Astrocyte (in vitro differentiated cells and primary cell): ENCODE results near the gene DENND11. TPM values are rescaled to one million over a fixed set of nuclear protein-coding genes. Genes with fewer than 3 reads are reported as not detected.

Experiments
- DNase-seq: peaks from one replicate; pipeline ENCODE4 v3.0.0-alpha.2; 2010; ENCODE audit warnings: low read depth
- FAIRE-seq: peaks from 2 replicates; lab custom pipeline; 2011; peaks lifted over from hg19 to GRCh38; lab: Jason Lieb, UNC
- H2AFZ ChIP-seq: 2 replicates; pipeline ENCODE4 v1.6.0; 2012; ENCODE audit warnings: low read depth, low read length, inconsistent platforms
- H3K27ac ChIP-seq: 2 replicates; pipeline ENCODE4 v1.5.1; 2011; ENCODE audit warnings: low read depth, low read length, inconsistent platforms
- H3K27me3 ChIP-seq: 2 replicates; pipeline ENCODE4 v1.6.0; 2011; ENCODE audit warnings: low read length, inconsistent platforms; ENCODE audit not compliant: insufficient read depth
- H3K36me3 ChIP-seq: 2 replicates; pipeline ENCODE4 v1.5.1; 2011; ENCODE audit warnings: low read length, inconsistent platforms; ENCODE audit not compliant: insufficient read depth
- H3K4me1 ChIP-seq: 2 replicates; pipeline ENCODE4 v1.5.1; 2011; ENCODE audit warnings: low read length, inconsistent platforms; ENCODE audit not compliant: insufficient read depth
- H3K4me2 ChIP-seq: 2 replicates; pipeline ENCODE4 v1.6.0; 2012; ENCODE audit warnings: low read length, inconsistent platforms
- H3K4me3 ChIP-seq: 2 replicates; pipeline ENCODE4 v1.5.1; 2011; ENCODE audit warnings: low read depth, mild to moderate bottlenecking, low read length, inconsistent platforms; ENCODE audit not compliant: insufficient read depth
- H3K79me2 ChIP-seq: 2 replicates; pipeline ENCODE4 v1.6.0; 2012; ENCODE audit warnings: mild to moderate bottlenecking, low read length, inconsistent platforms; ENCODE audit not compliant: insufficient read depth
- H3K9ac ChIP-seq: 2 replicates; pipeline ENCODE4 v1.6.0; 2012; ENCODE audit warnings: mild to moderate bottlenecking, low read length, inconsistent platforms
- H3K9me3 ChIP-seq: 2 replicates; pipeline ENCODE4 v1.5.1; 2012; ENCODE audit warnings: low read depth, mild to moderate bottlenecking, low read length, inconsistent platforms; ENCODE audit not compliant: insufficient read depth
- H4K20me1 ChIP-seq: 2 replicates; pipeline ENCODE4 v1.6.0; 2012; ENCODE audit warnings: low read length, inconsistent platforms; ENCODE audit not compliant: insufficient read depth
- H3K27ac Mint-ChIP-seq: one replicate; pipeline ENCODE4 v1.8.0; 2021; ENCODE audit warnings: mild to moderate bottlenecking, mixed read lengths; ENCODE audit not compliant: unreplicated experiment
- H3K27me3 Mint-ChIP-seq: one replicate; pipeline ENCODE4 v1.8.0; 2021; ENCODE audit warnings: low read depth, mixed read lengths; ENCODE audit not compliant: unreplicated experiment
- H3K36me3 Mint-ChIP-seq: one replicate; pipeline ENCODE4 v1.8.0; 2021; ENCODE audit warnings: low read depth, mixed read lengths; ENCODE audit not compliant: unreplicated experiment
- H3K4me1 Mint-ChIP-seq: one replicate; pipeline ENCODE4 v1.8.0; 2021; ENCODE audit warnings: low read depth, mixed read lengths; ENCODE audit not compliant: unreplicated experiment
- H3K4me3 Mint-ChIP-seq: one replicate; pipeline ENCODE4 v1.8.0; 2021; ENCODE audit warnings: mild to moderate bottlenecking, moderate library complexity, mixed read lengths; ENCODE audit not compliant: unreplicated experiment
- H3K9me3 Mint-ChIP-seq: one replicate; pipeline ENCODE4 v1.8.0; 2021; ENCODE audit warnings: mild to moderate bottlenecking, mixed read lengths; ENCODE audit not compliant: unreplicated experiment
- CTCF ChIP-seq: IDR thresholded peaks from 2 replicates; pipeline ENCODE4 v1.5.1; 2011; ENCODE audit warnings: low read depth, mild to moderate bottlenecking, inconsistent platforms, low read length, moderate library complexity; ENCODE audit not compliant: insufficient read depth
- EZH2 ChIP-seq: IDR thresholded peaks from 2 replicates; pipeline ENCODE4 v1.6.1; 2012; ENCODE audit warnings: mild to moderate bottlenecking, low read length, inconsistent platforms; ENCODE audit not compliant: insufficient read depth
- total RNA-seq: library from RNA; stranded (reverse); gene quantifications from 2 replicates; pipeline ENCODE4 v1.2.1, GENCODE V29; 2021

The DENND11 gene
- total RNA-seq, 1 donor from 2014 or later, result 10.5 TPM

GRCh38 chr7:141717450-141717849 is 15.5 kb upstream of the DENND11 start:
- no peaks in the 10 kb centered on the region for H3K27me3 ChIP-seq
- no peak overlapping the region for H3K27ac ChIP-seq
- Mint-ChIP-seq H3K27ac (no peak overlapping the region), H3K4me1 (no peaks in the 10 kb centered on the region), H3K36me3 (no peaks in the 10 kb centered on the region), H3K9me3 (no peaks in the 10 kb centered on the region), H3K4me3 (no peak overlapping the region), H3K27me3 (peaks cover 5% of the 10 kb centered on the region)
- FAIRE-seq (no peak), DNase-seq (no peak)
- no peaks in the 10 kb centered on the region for H3K9me3 ChIP-seq
- no peaks in the 10 kb centered on the region for H3K36me3 ChIP-seq
- no peak overlapping the region for H2AFZ ChIP-seq
- no peak overlapping the region for H3K4me2 ChIP-seq
- no peaks in the 10 kb centered on the region for H4K20me1 ChIP-seq
- no peak overlapping the region for H3K4me3 ChIP-seq
- no peaks in the 10 kb centered on the region for H3K4me1 ChIP-seq
- no peaks in the 10 kb centered on the region for H3K79me2 ChIP-seq
- TF ChIP-seq EZH2 (no peak), CTCF (no peak)
- H3K9ac ChIP-seq, result no peak overlapping the region

- Histone ChIP-seq H4K20me1 (no peaks in the 10 kb centered on the region), H3K9me3 (no peaks in the 10 kb centered on the region), H3K4me2 (no peak overlapping the region), H3K9ac (no peak overlapping the region), H3K79me2 (no peaks in the 10 kb centered on the region), H3K36me3 (no peaks in the 10 kb centered on the region), H2AFZ (no peak overlapping the region), H3K27ac (no peak overlapping the region), H3K4me1 (no peaks in the 10 kb centered on the region), H3K4me3 (no peak overlapping the region), H3K27me3 (no peaks in the 10 kb centered on the region)
- Mint-ChIP-seq H3K4me1 (no peaks in the 10 kb centered on the region), H3K36me3 (no peaks in the 10 kb centered on the region), H3K27ac (no peak overlapping the region), H3K27me3 (peaks cover 7% of the 10 kb centered on the region), H3K9me3 (no peaks in the 10 kb centered on the region), H3K4me3 (no peak overlapping the region)
- TF ChIP-seq CTCF, result no peak
- no peak for TF ChIP-seq EZH2
- DNase-seq (no peak), FAIRE-seq (no peak)
Measured at GRCh38 chr7:141715794-141716689, 14.1 kb upstream of the DENND11 start.

GRCh38 chr7:141715018-141715417 is 13.1 kb upstream of the DENND11 start:
- H3K27me3 Mint-ChIP-seq, result peaks cover 7% of the 10 kb centered on the region
- DNase-seq (no peak), FAIRE-seq (no peak)
- H2AFZ ChIP-seq, result no peak overlapping the region
- H3K36me3 ChIP-seq, result no peaks in the 10 kb centered on the region
- no peak overlapping the region for H3K27ac Mint-ChIP-seq
- no peaks in the 10 kb centered on the region for H3K27me3 ChIP-seq
- TF ChIP-seq CTCF (no peak), EZH2 (no peak)
- H3K9ac ChIP-seq, result no peak overlapping the region
- no peaks in the 10 kb centered on the region for H3K9me3 Mint-ChIP-seq
- H3K4me2 ChIP-seq, result no peak overlapping the region
- no peaks in the 10 kb centered on the region for H3K36me3 Mint-ChIP-seq
- no peaks in the 10 kb centered on the region for H3K4me1 Mint-ChIP-seq
- no peaks in the 10 kb centered on the region for H3K9me3 ChIP-seq
- H3K27ac ChIP-seq, result no peak overlapping the region
- H4K20me1 ChIP-seq, result no peaks in the 10 kb centered on the region
- H3K79me2 ChIP-seq, result no peaks in the 10 kb centered on the region
- no peaks in the 10 kb centered on the region for H3K4me1 ChIP-seq
- no peak overlapping the region for H3K4me3 Mint-ChIP-seq
- H3K4me3 ChIP-seq, result no peak overlapping the region
